PFSK-1 (cell line): ENCODE results near the gene COQ8A.

Experiments used
- POLR2AphosphoS5 ChIP-seq: IDR thresholded peaks from 2 replicates; pipeline ENCODE4 v1.6.1; 2012; ENCODE audit warnings: low read depth, mild to moderate bottlenecking, control low read depth, low read length, moderate library complexity
- SIN3A ChIP-seq: IDR thresholded peaks from 2 replicates; pipeline ENCODE4 v1.6.1; 2012; ENCODE audit warnings: mild to moderate bottlenecking, low read length, moderate library complexity, borderline replicate concordance; ENCODE audit not compliant: insufficient read depth
- TAF1 ChIP-seq: IDR thresholded peaks from 2 replicates; pipeline ENCODE4 v1.6.1; 2012; ENCODE audit warnings: low read length, control low read depth, borderline replicate concordance; ENCODE audit not compliant: insufficient read depth
- TF ChIP-seq, protein P1 (sequence below), 2 experiments: IDR thresholded peaks; 2 replicates each; pipeline versions ENCODE4 v1.6.1 to v1.8.0; 2011 to 2012; ENCODE audit warnings: low read depth in 2 of 2, low read length in 2 of 2, control low read depth in 1 of 2, inconsistent platforms in 1 of 2, mild to moderate bottlenecking in 1 of 2, moderate library complexity in 1 of 2; ENCODE audit not compliant: insufficient read depth in 1 of 2

DNA sequence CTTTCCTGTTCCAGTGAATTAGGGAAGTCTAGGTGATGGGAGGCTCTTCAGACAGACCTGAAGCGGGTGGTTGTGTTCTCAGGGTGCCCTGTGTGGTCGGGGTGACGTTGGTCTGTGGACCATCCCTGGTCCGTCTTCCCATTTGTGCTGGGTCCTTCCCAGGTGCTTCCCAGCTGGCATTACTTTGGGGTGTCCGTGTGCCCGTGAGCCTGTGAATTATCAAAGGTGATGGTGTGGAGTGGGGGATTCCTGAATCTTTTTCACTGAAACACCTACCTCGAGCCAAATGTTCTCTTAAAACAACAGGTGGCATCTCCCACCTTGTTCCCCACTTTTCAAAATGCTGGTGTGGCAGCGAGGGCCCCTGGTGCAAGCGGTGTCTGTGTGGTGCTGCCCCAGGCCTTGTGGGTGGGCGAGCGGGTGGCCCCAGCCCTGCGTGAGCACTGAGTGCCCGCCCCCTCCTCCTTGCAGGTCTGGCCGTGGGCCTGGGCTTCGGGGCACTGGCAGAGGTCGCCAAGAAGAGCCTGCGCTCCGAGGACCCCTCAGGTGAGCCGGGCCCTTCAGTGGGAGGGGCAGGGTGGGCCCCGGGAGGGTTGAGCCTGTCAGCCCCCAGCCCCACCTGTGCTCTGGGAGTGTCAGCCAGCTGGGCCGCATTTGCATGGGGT, 37.0 kb downstream of the COQ8A start:
- TF ChIP-seq, protein P1, sequence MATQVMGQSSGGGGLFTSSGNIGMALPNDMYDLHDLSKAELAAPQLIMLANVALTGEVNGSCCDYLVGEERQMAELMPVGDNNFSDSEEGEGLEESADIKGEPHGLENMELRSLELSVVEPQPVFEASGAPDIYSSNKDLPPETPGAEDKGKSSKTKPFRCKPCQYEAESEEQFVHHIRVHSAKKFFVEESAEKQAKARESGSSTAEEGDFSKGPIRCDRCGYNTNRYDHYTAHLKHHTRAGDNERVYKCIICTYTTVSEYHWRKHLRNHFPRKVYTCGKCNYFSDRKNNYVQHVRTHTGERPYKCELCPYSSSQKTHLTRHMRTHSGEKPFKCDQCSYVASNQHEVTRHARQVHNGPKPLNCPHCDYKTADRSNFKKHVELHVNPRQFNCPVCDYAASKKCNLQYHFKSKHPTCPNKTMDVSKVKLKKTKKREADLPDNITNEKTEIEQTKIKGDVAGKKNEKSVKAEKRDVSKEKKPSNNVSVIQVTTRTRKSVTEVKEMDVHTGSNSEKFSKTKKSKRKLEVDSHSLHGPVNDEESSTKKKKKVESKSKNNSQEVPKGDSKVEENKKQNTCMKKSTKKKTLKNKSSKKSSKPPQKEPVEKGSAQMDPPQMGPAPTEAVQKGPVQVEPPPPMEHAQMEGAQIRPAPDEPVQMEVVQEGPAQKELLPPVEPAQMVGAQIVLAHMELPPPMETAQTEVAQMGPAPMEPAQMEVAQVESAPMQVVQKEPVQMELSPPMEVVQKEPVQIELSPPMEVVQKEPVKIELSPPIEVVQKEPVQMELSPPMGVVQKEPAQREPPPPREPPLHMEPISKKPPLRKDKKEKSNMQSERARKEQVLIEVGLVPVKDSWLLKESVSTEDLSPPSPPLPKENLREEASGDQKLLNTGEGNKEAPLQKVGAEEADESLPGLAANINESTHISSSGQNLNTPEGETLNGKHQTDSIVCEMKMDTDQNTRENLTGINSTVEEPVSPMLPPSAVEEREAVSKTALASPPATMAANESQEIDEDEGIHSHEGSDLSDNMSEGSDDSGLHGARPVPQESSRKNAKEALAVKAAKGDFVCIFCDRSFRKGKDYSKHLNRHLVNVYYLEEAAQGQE (IDR thresholded peaks at IDR 0.05; ENCODE audit: insufficient read depth in 1 of 2, low read depth in 2 of 2, low read length in 2 of 2) = no peak
- TF ChIP-seq POLR2AphosphoS5 = no peak
- TF ChIP-seq SIN3A = no peak
- no peak for TF ChIP-seq TAF1
